Ishikawa (cell line): ENCODE measurements around the gene RELL1.

Experiments
- CEBPB ChIP-seq: IDR thresholded peaks from 2 replicates; pipeline ENCODE4 v1.6.1; 2012
- CREB1 ChIP-seq: IDR thresholded peaks from 2 replicates; pipeline ENCODE4 v1.6.1; 2012; ENCODE audit warnings: low read depth
- EGR1 ChIP-seq: IDR thresholded peaks from 2 replicates; pipeline ENCODE4 v1.6.1; 2012
- EP300 ChIP-seq: IDR thresholded peaks from 2 replicates; pipeline ENCODE4 v1.6.1; 2012; ENCODE audit warnings: borderline replicate concordance
- FOXM1 ChIP-seq: IDR thresholded peaks from 2 replicates; pipeline ENCODE4 v1.6.1; 2012; ENCODE audit warnings: low read depth, borderline replicate concordance
- NFIC ChIP-seq: IDR thresholded peaks from 2 replicates; pipeline ENCODE4 v1.6.1; 2012
- RAD21 ChIP-seq: IDR thresholded peaks from 2 replicates; pipeline ENCODE4 v1.6.1; 2012; ENCODE audit warnings: low read depth
- TAF1 ChIP-seq: IDR thresholded peaks from 2 replicates; pipeline ENCODE4 v1.6.1; 2012; ENCODE audit warnings: low read depth, mild to moderate bottlenecking
- TCF12 ChIP-seq: IDR thresholded peaks from 2 replicates; pipeline ENCODE4 v1.6.1; 2012; ENCODE audit warnings: low read depth
- TEAD4 ChIP-seq: IDR thresholded peaks from 2 replicates; pipeline ENCODE4 v1.6.1; 2012
- YY1 ChIP-seq: IDR thresholded peaks from 2 replicates; pipeline ENCODE4 v1.6.1; 2012; ENCODE audit warnings: low read depth
- ZBTB7A ChIP-seq: IDR thresholded peaks from 2 replicates; pipeline ENCODE4 v1.6.1; 2012; ENCODE audit warnings: low read depth
- TF ChIP-seq, protein P1 (sequence below): IDR thresholded peaks from 2 replicates; pipeline ENCODE4 v1.6.1; 2012; ENCODE audit warnings: low read depth, mild to moderate bottlenecking
- TF ChIP-seq, protein P2 (sequence below): IDR thresholded peaks from 2 replicates; pipeline ENCODE4 v1.6.1; 2012
- TF ChIP-seq, protein P3 (sequence below): IDR thresholded peaks from 2 replicates; pipeline ENCODE4 v1.6.1; 2012

RELL1 gene

DNA sequence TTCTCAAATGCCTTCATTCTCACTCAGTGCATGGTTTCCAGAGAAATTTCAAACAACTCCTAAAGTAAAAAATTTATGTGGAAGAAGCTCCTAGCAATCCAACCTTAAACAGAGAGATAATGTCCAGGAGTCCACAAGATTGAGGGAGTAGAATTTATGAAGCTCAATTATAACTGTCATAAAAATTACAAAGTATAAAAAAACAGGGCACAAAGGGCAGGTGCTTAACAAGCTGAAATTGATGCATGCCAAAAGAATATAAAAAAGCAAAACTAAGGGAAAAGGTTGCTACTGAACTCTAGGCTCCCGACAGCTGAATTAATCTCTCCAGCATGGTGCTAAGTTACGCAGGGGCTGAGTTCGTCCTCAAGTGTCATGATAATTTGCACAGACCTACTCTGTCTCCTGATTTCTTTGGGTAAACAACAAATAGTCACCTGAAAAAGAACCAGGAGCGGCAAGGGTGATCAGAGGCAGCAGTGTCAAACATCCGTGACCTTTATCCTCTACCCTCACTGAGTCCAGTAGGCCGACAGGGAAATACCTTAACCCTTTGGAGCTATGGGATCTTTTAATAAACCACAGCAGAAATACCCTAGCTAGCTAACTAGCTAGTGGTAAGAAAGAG, 47.2 kb upstream of the RELL1 start:
- TF ChIP-seq RAD21 (no peak), CEBPB (no peak), NFIC (no peak), TCF12 (no peak)

DNA sequence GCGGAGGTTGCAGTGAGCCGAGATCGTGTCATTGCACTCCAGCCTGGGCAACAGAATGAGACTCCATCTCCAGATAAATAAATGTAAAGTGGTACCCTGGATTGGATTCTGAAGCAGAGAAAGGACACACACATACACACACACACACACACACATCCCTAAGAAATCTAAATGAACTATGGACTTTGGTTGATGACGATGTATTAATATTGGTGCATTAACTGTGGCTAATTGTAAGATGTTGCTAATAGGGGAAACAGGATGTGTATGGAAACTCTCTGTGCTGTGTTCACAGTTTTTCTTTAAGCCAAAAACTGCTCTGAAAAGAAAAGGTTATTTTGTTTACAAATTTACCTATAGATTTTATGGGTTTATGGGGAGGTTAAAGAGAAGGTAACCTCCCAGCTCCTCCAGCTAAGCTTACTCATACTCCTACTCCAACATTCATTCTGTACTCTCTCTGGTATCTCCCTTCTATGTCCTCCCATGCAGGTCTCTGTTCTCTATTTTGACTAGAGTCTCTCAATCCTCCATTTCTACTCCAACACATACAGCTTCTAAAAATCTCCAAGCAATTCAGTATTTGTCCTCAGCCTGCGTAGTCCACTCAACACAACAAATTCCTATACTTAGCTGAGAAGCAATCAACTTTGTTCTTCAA, 46.5 kb upstream of the RELL1 start:
- TF ChIP-seq TCF12 (no peak), FOXM1 (no peak)

DNA sequence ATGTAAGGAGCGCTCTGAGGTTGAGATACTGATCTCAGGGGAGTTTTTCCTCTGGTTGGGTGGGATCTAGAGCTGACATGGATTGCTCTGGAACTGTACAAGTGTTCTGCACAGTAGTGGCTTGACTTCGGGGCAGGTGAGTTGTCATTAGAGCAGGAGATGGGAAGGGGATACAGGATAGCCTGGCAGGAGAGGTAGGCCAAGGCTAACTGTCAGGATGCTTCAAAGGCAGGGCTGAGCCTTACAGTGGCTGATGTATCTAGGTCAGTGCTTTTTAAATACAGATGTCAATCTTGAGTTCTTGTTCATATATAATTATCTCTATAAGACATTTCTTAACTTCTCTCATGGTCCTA, 43.5 kb upstream of the RELL1 start:
- TF ChIP-seq YY1 = no peak
- no peak for TF ChIP-seq EP300
- no peak for TF ChIP-seq FOXM1
- TF ChIP-seq, protein P1, sequence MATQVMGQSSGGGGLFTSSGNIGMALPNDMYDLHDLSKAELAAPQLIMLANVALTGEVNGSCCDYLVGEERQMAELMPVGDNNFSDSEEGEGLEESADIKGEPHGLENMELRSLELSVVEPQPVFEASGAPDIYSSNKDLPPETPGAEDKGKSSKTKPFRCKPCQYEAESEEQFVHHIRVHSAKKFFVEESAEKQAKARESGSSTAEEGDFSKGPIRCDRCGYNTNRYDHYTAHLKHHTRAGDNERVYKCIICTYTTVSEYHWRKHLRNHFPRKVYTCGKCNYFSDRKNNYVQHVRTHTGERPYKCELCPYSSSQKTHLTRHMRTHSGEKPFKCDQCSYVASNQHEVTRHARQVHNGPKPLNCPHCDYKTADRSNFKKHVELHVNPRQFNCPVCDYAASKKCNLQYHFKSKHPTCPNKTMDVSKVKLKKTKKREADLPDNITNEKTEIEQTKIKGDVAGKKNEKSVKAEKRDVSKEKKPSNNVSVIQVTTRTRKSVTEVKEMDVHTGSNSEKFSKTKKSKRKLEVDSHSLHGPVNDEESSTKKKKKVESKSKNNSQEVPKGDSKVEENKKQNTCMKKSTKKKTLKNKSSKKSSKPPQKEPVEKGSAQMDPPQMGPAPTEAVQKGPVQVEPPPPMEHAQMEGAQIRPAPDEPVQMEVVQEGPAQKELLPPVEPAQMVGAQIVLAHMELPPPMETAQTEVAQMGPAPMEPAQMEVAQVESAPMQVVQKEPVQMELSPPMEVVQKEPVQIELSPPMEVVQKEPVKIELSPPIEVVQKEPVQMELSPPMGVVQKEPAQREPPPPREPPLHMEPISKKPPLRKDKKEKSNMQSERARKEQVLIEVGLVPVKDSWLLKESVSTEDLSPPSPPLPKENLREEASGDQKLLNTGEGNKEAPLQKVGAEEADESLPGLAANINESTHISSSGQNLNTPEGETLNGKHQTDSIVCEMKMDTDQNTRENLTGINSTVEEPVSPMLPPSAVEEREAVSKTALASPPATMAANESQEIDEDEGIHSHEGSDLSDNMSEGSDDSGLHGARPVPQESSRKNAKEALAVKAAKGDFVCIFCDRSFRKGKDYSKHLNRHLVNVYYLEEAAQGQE = no peak
- no peak for TF ChIP-seq ZBTB7A
- no peak for TF ChIP-seq NFIC
- TF ChIP-seq CEBPB = no peak
- TF ChIP-seq, protein P2, sequence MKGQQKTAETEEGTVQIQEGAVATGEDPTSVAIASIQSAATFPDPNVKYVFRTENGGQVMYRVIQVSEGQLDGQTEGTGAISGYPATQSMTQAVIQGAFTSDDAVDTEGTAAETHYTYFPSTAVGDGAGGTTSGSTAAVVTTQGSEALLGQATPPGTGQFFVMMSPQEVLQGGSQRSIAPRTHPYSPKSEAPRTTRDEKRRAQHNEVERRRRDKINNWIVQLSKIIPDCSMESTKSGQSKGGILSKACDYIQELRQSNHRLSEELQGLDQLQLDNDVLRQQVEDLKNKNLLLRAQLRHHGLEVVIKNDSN = no peak
- TF ChIP-seq TCF12 = no peak
- TF ChIP-seq TEAD4 = no peak
- no peak for TF ChIP-seq CREB1
- TF ChIP-seq EGR1 = no peak
- TF ChIP-seq RAD21 = no peak
- TF ChIP-seq, protein P3, sequence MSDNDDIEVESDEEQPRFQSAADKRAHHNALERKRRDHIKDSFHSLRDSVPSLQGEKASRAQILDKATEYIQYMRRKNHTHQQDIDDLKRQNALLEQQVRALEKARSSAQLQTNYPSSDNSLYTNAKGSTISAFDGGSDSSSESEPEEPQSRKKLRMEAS = no peak
- no peak for TF ChIP-seq TAF1

DNA sequence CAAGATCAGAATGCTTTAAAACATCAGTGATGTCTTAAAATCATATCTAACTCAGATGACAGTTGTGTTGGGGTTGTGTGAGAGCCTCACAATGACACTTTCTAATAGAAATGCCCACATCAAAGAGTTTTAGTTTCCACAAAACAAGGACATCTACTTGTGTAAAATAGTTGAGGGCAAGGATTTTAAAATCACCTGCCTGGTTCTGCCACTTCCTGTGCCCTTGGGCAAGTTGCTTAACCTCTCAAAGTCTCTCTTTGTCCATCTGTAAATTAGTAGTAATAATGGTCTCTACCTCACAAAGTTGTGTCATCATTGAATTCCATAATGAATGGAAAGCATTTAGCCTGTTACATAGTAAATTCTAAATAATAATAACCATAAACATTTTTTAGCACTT, 41.9 kb upstream of the RELL1 start:
- TF ChIP-seq, protein P3 = no peak
- TF ChIP-seq EP300 = no peak
- no peak for TF ChIP-seq ZBTB7A
- TF ChIP-seq, protein P1 = no peak
- no peak for TF ChIP-seq EGR1
- no peak for TF ChIP-seq CEBPB
- no peak for TF ChIP-seq TAF1
- TF ChIP-seq, protein P2 = no peak
- TF ChIP-seq TCF12 = no peak
- no peak for TF ChIP-seq YY1
- TF ChIP-seq FOXM1 = no peak
- TF ChIP-seq RAD21 = no peak
- TF ChIP-seq NFIC = no peak

DNA sequence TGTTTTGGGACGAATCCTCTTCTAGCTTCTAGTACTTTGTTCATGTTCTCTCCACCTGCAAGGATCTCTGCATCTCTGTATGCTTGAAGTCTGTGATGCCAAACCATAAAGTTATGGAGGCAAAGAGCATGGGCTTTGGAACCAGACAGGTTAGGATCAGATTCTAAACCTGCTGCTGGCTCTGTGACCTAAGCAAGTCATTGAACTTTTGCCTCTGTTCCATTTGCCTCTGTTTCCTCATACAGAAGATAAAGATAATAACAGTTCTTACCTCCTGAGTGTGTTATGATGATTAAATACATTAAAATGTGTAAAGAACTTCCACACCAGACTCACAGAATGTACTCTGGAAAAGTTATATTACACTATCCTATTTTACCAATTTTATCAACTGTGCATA, 41.5 kb upstream of the RELL1 start:
- TF ChIP-seq NFIC = no peak
- TF ChIP-seq TEAD4 = no peak
- TF ChIP-seq EGR1 = no peak
- TF ChIP-seq, protein P3 = no peak
- TF ChIP-seq ZBTB7A = no peak
- TF ChIP-seq, protein P1 = no peak
- no peak for TF ChIP-seq YY1
- TF ChIP-seq TAF1 = no peak
- TF ChIP-seq FOXM1 = no peak
- TF ChIP-seq CEBPB = no peak
- no peak for TF ChIP-seq TCF12
- TF ChIP-seq, protein P2 = no peak
- TF ChIP-seq CREB1 = no peak
- no peak for TF ChIP-seq RAD21
- no peak for TF ChIP-seq EP300
